ENCODE results near the gene UPK1A. TPM values are rescaled to one million over a fixed set of nuclear protein-coding genes. Genes with fewer than 3 reads are reported as not detected.

UPK1A gene
- 1 to 10 TPM in 1 of 2 donors, not detected in 1; 4.4 TPM for total RNA-seq

DNA sequence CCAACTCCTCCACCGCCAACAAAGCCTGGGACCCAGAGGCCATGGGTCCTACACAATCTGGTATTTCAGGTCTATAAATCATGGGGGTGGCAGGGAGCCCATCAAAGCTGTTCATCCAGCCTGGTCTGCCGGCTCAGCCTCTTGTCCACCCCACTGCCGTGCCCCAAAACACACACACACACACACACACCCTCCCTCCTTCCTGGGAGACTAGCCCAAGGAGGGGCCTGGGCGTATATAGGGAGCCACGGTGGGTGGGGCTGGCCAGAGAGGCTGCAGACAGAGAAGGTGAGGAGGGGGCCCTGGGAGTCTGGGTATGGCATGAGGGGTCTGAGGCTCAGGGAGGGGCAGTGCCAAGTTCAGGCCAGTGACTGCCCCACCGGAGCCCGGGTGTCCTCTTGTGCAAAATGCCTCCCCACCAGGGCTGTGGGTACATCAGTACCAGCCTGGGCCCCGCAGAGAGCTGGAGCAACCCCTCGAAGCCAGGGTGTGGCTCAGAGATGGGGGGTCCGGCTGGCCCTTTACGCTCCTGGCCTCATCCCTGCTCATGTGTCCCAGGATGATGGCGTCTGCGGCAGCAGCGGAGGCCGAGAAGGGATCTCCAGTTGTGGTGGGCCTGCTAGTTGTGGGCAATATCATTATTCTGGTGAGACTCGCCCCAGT is at the start of gene UPK1A:
Gene UPK1A, plus strand, starts transcription at position 267 of the 663 bp plus-strand sequence. Its CDS starts 296 bp downstream, at position 563.
- DNase-seq (ENCODE audit: low spot score in 2 of 2) (no peak), ATAC-seq (no peak)
- no peaks in the 10 kb centered on the region for H3K9me3 Mint-ChIP-seq
- H3K27ac Mint-ChIP-seq = peak within 1 kb of the TSS; percentile 22 to 75
- H3K36me3 Mint-ChIP-seq = no peaks in the 10 kb centered on the region

GRCh38 chr19:35618857-35619256 is 47.5 kb upstream of the UPK1A start:
- DNase-seq (ENCODE audit: low spot score in 2 of 2) (no peak), ATAC-seq (no peak)
- no peak overlapping the region for H3K27ac Mint-ChIP-seq
- H3K36me3 Mint-ChIP-seq = peaks cover 10 to 13% of the 10 kb centered on the region in 2 donors
- H3K9me3 Mint-ChIP-seq = no peaks in the 10 kb centered on the region

DNA sequence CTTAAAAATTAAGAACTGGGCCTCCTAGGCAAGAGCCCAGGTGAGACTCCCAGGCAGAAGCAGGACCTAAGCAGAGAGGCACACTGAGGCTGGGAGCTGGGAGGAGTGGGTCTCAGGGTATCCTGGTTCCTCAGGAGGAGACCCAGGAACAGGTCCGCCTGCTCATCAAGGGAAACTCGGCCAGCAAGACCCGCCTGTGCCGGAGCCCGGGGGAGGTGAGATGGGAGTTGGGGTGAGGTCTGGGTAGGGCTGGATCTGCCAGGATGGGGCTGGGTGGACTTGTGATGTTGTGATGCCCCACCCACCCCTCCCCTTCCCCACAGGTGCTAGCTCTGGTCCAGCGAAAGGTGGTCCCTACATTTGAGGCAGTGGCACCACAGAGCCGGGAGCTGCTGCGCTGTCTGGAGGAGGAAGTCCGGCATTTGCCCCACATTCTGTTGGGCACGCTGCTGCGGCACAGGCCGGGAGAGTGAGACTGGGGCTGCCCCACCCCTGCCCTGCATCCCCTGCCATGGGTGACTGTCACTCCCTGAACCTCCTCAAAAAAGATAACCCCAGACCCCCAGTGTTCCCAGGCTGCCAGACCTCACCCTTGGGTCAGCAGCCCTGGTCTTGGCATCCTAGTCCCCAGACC is 46.9 kb upstream of the UPK1A start:
- Mint-ChIP-seq H3K9me3 (no peaks in the 10 kb centered on the region), H3K36me3 (peaks cover 10 to 13% of the 10 kb centered on the region in 2 donors), H3K27ac (no peak overlapping the region)
- DNase-seq (ENCODE audit: low spot score in 2 of 2) (no peak), ATAC-seq (no peak)

DNA sequence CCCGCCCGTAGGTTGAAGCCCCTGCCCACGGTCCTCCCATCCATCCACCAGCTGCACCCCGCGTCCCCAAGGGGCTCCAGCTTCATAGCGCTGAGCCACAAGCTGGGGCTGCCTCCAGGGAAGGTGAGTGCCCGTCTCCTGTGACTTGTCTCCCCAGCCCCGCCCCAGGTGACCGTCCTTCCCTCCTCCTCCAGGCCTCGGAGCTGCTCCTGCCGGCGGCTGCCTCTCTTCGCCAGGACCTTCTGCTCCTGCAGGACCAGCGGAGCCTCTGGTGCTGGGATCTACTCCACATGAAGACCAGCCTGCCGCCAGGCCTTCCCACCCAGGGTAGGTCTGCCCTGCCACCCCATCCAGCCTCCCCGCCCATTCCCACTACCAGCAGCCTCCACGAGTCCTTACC is 46.3 kb upstream of the UPK1A start:
- H3K36me3 Mint-ChIP-seq = peaks cover 10 to 11% of the 10 kb centered on the region in 2 donors
- no peaks in the 10 kb centered on the region for H3K9me3 Mint-ChIP-seq
- peak overlapping the region in 1 of 2 donors; percentile 37 for H3K27ac Mint-ChIP-seq
- no peak for DNase-seq (ENCODE audit: low spot score in 2 of 2)
- no peak for ATAC-seq

DNA sequence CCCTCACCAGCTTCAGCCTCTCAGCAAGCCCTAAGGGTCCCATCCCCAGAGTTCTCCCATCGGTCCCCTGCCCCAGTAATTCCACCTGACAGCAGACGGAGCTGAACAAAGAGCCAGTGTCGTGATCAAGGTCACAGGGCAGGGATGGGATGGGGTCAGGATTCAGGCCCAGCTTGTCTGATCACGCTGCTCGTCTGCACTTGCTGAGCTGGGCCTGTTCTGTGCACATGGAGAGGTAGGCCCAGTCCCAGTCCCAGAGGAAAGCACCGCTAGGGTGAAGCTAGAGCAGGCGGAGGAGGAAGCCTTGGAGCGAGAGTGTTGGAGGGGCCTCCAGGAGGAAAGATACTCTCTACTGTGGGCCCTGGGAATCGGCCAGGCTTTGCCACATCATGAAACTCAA is 44.6 kb upstream of the UPK1A start:
- DNase-seq (ENCODE audit: low spot score in 2 of 2) = no peak
- H3K27ac Mint-ChIP-seq = peak overlapping the region in 1 of 2 donors; percentile 54
- H3K9me3 Mint-ChIP-seq = no peaks in the 10 kb centered on the region
- H3K36me3 Mint-ChIP-seq = peaks cover 5 to 16% of the 10 kb centered on the region in 2 donors
- no peak for ATAC-seq

DNA sequence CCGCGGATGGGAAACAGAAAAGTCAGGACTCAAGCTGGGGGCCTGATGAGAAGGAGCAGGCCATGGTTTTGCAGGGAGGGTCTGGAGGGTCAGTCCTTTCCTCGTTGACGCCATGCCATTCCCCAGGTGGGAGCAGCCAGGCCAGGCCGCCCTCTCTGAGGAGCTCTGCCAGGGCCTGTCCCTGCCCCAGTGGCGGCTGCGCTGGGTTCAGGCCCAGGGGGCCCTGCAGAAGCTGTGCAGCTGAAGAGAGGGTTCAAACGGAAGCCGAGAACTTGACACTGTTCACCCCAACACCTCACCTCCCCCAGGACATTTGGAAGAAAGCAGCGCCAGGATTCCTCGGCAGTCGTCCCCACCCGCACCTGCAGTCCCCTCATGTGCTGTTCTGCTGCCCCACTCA is 43.6 kb upstream of the UPK1A start:
- H3K9me3 Mint-ChIP-seq = no peaks in the 10 kb centered on the region
- DNase-seq (ENCODE audit: low spot score in 2 of 2) = no peak

DNA sequence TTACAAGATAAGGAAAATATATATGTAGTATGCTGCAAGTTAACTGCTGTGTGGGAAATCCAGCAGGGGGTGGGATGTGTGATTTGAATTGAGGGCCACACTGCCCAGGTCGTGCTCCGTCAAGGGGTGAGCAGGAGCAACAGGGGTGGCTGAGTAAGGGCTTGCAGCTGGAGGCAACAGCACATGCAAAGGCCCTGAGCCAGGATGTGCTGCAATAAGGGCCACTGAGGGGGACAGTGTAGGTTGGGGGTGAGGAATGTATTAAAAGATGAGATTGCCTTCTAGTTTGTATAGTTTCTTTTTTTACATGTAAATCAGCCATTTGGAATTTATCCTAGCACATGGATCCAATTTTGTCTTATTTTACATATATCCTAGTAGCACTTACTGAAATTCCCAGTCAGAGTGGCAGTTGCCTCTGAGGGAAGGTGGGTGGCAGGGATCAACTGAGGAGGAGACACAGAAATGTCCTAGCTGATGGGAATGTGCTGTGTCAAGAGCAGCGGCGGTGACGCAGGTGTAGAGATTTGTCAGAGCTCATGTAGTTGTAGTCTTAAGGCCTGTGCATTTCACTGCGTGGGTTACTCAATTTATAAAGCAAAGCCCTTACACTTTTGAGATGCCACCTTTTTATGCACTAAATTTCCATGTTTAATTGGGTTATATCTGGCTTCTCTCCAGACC is 42.8 kb upstream of the UPK1A start:
- peaks cover 6 to 17% of the 10 kb centered on the region in 2 donors for H3K36me3 Mint-ChIP-seq
- ATAC-seq (no peak), DNase-seq (ENCODE audit: low spot score in 2 of 2) (no peak)
- H3K27ac Mint-ChIP-seq = peak overlapping the region in 1 of 2 donors; percentile 54
- no peaks in the 10 kb centered on the region for H3K9me3 Mint-ChIP-seq

More for the DNA sequence above, 43.6 kb upstream of the UPK1A start:
- peak overlapping the region; percentile 54 to 82 for H3K27ac Mint-ChIP-seq
- ATAC-seq = no peak
- peaks cover 5 to 16% of the 10 kb centered on the region in 2 donors for H3K36me3 Mint-ChIP-seq

GRCh38 chr19:35628264-35628564 is 38.1 kb upstream of the UPK1A start:
- peak overlapping the region; percentile 94 to 100 for H3K27ac Mint-ChIP-seq
- no peak for DNase-seq (ENCODE audit: low spot score in 2 of 2)
- no peaks in the 10 kb centered on the region for H3K9me3 Mint-ChIP-seq
- peaks cover 20 to 29% of the 10 kb centered on the region in 2 donors for H3K36me3 Mint-ChIP-seq
- peak in 1 of 2 donors; percentile 31 for ATAC-seq

DNA sequence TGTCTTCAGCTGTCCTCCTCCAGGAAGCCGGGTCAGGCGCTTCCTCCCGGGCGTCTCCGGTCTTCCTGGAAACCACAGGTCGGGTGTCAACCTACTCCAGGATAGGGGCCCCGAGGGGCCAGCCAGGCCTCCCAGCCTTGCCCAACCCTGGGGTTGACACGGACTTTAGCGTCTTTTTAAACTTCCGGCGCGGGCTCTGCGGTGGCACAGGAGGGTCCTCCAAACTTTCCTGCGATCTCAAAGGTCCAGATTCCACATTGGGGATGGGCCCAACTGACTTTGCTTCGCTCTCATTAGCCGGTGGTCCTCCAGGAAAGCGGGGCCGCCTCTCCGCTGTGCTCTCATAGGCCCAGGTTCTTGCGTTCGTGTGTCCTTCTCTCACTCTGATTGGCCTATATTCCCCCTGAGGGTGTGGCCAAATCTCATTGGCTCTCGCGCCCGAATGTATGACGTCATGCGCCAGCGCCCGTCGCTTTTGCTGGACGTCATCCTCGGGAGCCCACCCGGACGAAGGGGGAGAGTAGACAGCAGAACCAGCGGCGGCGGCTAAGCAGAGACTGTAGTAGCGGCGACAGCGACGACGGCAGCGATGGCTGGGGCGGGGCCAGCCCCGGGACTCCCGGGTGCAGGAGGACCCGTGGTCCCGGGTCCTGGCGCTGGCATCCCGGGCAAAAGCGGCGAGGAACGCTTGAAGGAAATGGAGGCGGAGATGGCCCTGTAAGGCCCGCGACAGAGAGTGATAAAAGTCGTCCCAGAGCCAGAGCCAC is 37.6 kb upstream of the UPK1A start, which contains the start of gene RBM42:
Gene RBM42, plus strand, starts transcription at position 472 of the 767 bp plus-strand sequence. Its CDS starts 118 bp downstream, at position 590.
- Mint-ChIP-seq H3K9me3 (no peaks in the 10 kb centered on the region), H3K27ac (peak within 1 kb of the TSS; percentile 94 to 100), H3K36me3 (peaks cover 20 to 32% of the 10 kb centered on the region in 2 donors)
- DNase-seq (ENCODE audit: low spot score in 2 of 2) = peak; percentile 94 to 96
- ATAC-seq = peak; percentile 100

DNA sequence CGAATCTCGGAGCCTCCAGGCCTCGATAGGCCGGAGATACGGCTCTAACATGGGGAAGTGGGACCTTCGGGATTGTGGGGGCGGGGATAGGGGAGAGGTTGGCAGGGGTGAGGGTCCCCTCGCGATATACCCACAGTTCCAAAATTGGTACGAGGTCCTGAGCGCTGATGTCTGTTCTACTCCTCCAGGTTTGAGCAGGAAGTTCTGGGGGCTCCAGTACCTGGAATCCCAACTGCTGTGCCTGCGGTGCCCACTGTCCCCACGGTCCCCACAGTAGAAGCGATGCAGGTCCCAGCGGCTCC is 37.0 kb upstream of the UPK1A start:
- H3K36me3 Mint-ChIP-seq = peaks cover 20 to 32% of the 10 kb centered on the region in 2 donors
- peak overlapping the region; percentile 94 to 100 for H3K27ac Mint-ChIP-seq
- ATAC-seq (no peak), DNase-seq (ENCODE audit: low spot score in 2 of 2) (no peak)
- no peaks in the 10 kb centered on the region for H3K9me3 Mint-ChIP-seq

GRCh38 chr19:35633727-35634440 is 32.4 kb upstream of the UPK1A start:
- DNase-seq (ENCODE audit: low spot score in 2 of 2) (no peak), ATAC-seq (no peak)
- H3K27ac Mint-ChIP-seq = no peak overlapping the region
- no peaks in the 10 kb centered on the region for H3K9me3 Mint-ChIP-seq
- peaks cover 22 to 44% of the 10 kb centered on the region in 2 donors for H3K36me3 Mint-ChIP-seq

DNA sequence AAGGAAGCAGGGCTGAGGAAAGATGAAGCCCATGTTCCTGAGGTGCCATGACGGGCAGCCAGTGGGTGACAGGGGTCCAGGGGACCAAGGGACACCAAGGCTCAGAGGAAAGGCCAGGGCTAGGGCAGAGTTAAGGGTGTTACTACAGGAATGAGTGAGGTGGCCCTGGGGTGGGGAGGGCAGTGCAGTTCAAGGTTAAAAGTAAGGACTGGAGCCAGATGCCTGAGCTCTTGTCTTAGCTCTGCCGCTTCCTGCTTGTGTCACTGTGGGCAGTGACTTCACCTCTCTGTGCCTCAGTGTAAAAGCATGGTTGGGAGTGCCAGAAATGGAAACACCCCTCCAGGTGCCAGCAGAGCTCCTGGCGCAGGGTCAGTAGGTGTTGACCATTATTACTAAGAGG is 29.7 kb upstream of the UPK1A start:
- peak overlapping the region; percentile 65 to 82 for H3K27ac Mint-ChIP-seq
- no peaks in the 10 kb centered on the region for H3K9me3 Mint-ChIP-seq
- peak in 1 of 2 donors; percentile 91 for ATAC-seq
- DNase-seq (ENCODE audit: low spot score in 2 of 2) = no peak
- peaks cover 13 to 32% of the 10 kb centered on the region in 2 donors for H3K36me3 Mint-ChIP-seq

DNA sequence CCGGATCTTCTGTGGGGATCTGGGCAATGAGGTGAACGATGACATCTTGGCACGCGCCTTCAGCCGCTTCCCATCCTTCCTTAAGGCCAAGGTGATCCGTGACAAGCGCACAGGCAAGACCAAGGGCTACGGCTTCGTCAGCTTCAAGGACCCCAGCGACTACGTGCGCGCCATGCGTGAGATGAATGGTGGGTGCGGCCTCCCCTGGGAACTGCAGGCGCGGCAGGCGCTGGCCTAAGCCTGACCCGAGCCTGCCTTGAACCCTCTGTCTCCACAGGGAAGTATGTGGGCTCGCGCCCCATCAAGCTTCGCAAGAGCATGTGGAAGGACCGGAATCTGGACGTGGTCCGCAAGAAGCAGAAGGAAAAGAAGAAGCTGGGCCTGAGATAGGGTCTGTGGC is 29.2 kb upstream of the UPK1A start:
- Mint-ChIP-seq H3K27ac (peak overlapping the region in 1 of 2 donors; percentile 82), H3K36me3 (peaks cover 13 to 26% of the 10 kb centered on the region in 2 donors), H3K9me3 (no peaks in the 10 kb centered on the region)
- DNase-seq (ENCODE audit: low spot score in 2 of 2) (no peak), ATAC-seq (no peak)

DNA sequence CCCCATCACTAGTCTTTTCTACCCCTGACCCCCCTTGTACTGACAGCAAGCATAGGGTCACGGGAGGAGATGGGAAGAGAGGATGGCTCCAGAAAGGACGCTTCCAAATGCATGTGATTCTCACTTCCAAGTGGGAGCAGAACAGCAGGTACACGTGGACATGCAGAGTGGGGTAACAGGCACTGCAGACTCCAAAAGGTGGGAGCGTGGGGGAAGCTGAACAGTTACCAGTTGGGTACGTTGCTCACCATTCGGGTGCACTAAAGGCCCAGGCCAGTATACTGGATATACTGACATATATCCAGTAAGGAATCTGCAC is 27.0 kb upstream of the UPK1A start:
- ATAC-seq (no peak), DNase-seq (ENCODE audit: low spot score in 2 of 2) (no peak)
- Mint-ChIP-seq H3K27ac (no peak overlapping the region), H3K9me3 (no peaks in the 10 kb centered on the region), H3K36me3 (peaks cover 13 to 17% of the 10 kb centered on the region in 2 donors)

DNA sequence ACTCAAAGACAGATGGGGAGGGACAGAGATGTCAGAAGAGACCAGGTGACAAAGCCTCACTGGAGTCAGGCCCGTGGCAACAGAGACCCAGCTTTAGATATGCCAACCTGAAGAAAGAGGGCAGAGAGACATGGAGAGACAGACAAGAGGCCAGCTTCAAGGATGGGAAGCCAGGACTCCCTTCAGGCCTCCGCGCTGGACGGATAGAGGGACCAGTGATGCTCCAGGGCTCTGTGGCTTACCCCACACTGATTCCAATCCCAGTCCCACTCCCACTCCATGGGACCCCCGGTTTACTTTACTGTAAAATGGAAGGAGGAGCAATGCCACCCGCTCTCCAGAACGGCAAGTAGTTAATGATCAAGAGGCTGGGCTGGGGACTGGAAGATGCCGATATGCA is 26.5 kb upstream of the UPK1A start:
- H3K27ac Mint-ChIP-seq = no peak overlapping the region
- no peak for DNase-seq (ENCODE audit: low spot score in 2 of 2)
- peaks cover 13 to 17% of the 10 kb centered on the region in 2 donors for H3K36me3 Mint-ChIP-seq

DNA sequence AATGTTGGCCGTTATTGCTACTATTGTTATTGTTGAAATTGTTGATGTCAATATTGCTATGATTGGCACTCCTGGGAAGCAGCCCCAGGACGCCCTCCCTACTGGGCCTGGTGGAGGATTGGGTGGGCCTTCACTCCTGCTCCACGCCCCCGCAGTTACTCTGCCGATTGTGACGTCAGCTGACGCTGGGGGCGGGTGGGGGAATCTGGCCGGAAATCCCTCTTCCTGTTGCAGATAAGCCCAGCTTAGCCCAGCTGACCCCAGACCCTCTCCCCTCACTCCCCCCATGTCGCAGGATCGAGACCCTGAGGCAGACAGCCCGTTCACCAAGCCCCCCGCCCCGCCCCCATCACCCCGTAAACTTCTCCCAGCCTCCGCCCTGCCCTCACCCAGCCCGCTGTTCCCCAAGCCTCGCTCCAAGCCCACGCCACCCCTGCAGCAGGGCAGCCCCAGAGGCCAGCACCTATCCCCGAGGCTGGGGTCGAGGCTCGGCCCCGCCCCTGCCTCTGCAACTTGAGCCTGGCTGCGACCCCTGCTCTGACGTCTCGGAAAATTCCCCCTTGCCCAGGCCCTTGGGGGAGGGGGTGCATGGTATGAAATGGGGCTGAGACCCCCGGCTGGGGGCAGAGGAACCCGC is 24.7 kb upstream of the UPK1A start, which contains the start of gene ETV2:
Gene ETV2, plus strand, starts transcription at position 231 of the 637 bp plus-strand sequence. CDS start 716 bp downstream, outside the sequence.
- Mint-ChIP-seq H3K27ac (no peak within 1 kb of the TSS), H3K9me3 (no peaks in the 10 kb centered on the region), H3K36me3 (peaks cover 6 to 8% of the 10 kb centered on the region in 2 donors)
- DNase-seq (ENCODE audit: low spot score in 2 of 2) (peak in 1 of 2 donors; percentile 35), ATAC-seq (no peak)

More for the DNA sequence above, 26.5 kb upstream of the UPK1A start:
- no peak for ATAC-seq
- H3K9me3 Mint-ChIP-seq = no peaks in the 10 kb centered on the region
